HL-60 (cell line): Measurements from ENCODE around the gene MCEMP1.

Source experiments
- CTCF ChIP-seq: IDR thresholded peaks from one replicate; pipeline ENCODE4 v1.5.1; 2011; ENCODE audit warnings: low read length, control low read depth, inconsistent platforms; ENCODE audit not compliant: insufficient read depth
- POLR2AphosphoS5 ChIP-seq: IDR thresholded peaks from 2 replicates; pipeline ENCODE4 v1.6.1; 2012; ENCODE audit warnings: low read depth

DNA sequence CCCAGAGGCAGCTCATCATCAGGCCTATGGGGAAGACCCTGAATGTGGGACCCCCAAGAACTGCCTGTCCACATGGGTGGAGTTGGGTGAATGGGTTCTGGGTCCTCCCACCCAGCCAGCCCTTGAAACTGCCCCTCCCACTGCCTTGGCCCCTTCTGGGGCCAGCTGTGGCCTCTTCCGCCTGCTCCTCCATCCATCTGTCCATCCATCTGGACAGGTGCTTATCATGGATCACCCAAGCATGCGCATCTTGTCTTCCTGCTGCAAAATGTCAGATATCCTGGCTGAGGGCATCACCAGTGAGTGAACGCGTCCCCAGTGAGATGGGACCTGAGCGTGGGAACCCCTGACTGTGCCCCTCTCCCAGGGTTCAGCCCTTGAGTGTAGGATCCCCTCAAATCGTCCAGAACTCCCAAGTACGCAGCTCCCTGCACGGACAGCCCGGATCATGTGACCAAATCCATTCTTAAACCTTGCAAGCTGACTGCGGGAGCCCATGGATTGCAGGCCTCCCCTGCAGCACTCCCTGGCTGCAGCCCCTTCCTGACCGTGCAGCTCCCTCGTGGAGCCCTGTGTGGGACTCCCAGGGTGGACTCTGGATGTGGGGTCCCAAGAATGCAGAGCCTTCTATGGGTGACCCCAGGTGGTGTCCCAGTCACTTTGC, 38.0 kb upstream of the MCEMP1 start:
- no peak for TF ChIP-seq CTCF
- no peak for TF ChIP-seq POLR2AphosphoS5
